Measurements from ENCODE around the gene KRT1.

Gene KRT1

GRCh38 chr12:52645982-52646381, 34.2 kb downstream of the KRT1 start:
- no peak for DNase-seq (ENCODE audit: extremely low read depth, insufficient read length)
- Histone ChIP-seq H3K27me3 (replicated peaks; ENCODE audit: control insufficient read depth, insufficient read depth, low read length) (no peaks in the 10 kb centered on the region; the same call in 1 of the 2 replicates), H3K36me3 (ENCODE audit: control insufficient read depth, insufficient read depth, low read length) (no peaks in the 10 kb centered on the region), H3K4me3 (replicated peaks; ENCODE audit: low read depth, low read length) (no peak overlapping the region)
- TF ChIP-seq, protein P1, sequence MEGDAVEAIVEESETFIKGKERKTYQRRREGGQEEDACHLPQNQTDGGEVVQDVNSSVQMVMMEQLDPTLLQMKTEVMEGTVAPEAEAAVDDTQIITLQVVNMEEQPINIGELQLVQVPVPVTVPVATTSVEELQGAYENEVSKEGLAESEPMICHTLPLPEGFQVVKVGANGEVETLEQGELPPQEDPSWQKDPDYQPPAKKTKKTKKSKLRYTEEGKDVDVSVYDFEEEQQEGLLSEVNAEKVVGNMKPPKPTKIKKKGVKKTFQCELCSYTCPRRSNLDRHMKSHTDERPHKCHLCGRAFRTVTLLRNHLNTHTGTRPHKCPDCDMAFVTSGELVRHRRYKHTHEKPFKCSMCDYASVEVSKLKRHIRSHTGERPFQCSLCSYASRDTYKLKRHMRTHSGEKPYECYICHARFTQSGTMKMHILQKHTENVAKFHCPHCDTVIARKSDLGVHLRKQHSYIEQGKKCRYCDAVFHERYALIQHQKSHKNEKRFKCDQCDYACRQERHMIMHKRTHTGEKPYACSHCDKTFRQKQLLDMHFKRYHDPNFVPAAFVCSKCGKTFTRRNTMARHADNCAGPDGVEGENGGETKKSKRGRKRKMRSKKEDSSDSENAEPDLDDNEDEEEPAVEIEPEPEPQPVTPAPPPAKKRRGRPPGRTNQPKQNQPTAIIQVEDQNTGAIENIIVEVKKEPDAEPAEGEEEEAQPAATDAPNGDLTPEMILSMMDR (IDR thresholded peaks at IDR 0.05; ENCODE audit: insufficient read depth, low read length, poor library complexity, severe bottlenecking) = no peak

DNA sequence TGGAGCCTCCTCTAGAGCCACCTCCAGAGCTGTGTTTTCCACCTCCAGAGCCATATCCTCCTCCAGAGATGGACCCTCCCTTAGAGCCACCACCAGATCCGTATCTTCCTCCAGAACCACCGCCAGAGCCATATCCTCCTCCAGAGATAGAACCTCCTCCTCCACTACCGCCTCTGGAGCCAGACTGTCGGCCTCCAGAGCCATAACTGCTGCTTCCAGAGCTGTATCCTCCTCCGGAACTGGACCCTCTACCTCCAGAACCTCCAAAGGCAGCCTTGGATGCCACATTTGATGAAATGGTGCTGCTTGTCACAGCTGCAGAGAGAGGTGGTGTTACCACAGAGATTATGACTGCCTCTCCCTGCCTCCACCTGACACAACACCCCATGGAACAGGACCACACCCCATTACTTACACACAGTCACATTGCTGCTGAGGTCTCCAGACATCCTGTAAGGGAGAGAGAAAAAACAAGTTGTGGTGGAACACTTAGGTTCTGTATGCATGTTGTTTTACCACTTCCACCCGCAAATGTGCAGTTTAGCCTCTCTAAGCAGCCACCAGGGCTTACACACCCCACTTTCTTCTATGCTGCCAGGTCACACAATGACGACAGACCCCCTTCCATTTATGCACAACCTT, 35.0 kb downstream of the KRT1 start:
- no peaks in the 10 kb centered on the region; the same call in 1 of the 2 replicates for H3K27me3 ChIP-seq (replicated peaks; ENCODE audit: control insufficient read depth, insufficient read depth, low read length)
- no peak for DNase-seq (ENCODE audit: extremely low read depth, insufficient read length)
- TF ChIP-seq, protein P1 (IDR thresholded peaks at IDR 0.05; ENCODE audit: insufficient read depth, low read length, poor library complexity, severe bottlenecking) = no peak

DNA sequence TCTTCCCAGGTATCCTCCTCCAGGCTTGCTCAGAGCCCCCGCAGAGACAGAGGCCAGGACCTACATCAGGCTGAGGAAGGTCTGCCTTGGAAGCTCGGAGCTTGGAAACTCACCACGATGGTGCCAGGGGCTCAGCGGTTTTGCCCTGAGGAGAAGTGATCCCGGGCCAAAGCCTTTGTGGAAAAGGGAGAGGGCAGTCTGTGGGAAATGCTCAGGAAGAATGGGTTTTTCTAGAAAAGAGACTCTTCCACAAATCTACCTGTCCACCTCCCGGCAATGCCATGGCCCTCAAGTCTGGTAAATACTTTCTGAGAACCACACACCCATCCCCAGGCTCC, 36.2 kb downstream of the KRT1 start:
- no peak for DNase-seq (ENCODE audit: extremely low read depth, insufficient read length)
- no peak overlapping the region for H3K4me3 ChIP-seq (replicated peaks; ENCODE audit: low read depth, low read length)
- TF ChIP-seq, protein P1 (IDR thresholded peaks at IDR 0.05; ENCODE audit: insufficient read depth, low read length, poor library complexity, severe bottlenecking) = no peak
- H3K27me3 ChIP-seq (replicated peaks; ENCODE audit: control insufficient read depth, insufficient read depth, low read length) = no peaks in the 10 kb centered on the region; the same call in 1 of the 2 replicates
- no peaks in the 10 kb centered on the region for H3K36me3 ChIP-seq (ENCODE audit: control insufficient read depth, insufficient read depth, low read length)

More for the DNA sequence above, 35.0 kb downstream of the KRT1 start:
- Histone ChIP-seq H3K36me3 (ENCODE audit: control insufficient read depth, insufficient read depth, low read length) (no peaks in the 10 kb centered on the region), H3K4me3 (replicated peaks; ENCODE audit: low read depth, low read length) (no peak overlapping the region)

- no peak overlapping the region for H3K4me3 ChIP-seq (replicated peaks; ENCODE audit: low read depth, low read length)
- TF ChIP-seq, protein P1 (IDR thresholded peaks at IDR 0.05; ENCODE audit: insufficient read depth, low read length, poor library complexity, severe bottlenecking) = no peak
- H3K27me3 ChIP-seq (replicated peaks; ENCODE audit: control insufficient read depth, insufficient read depth, low read length) = no peaks in the 10 kb centered on the region; the same call in 1 of the 2 replicates
- DNase-seq (ENCODE audit: extremely low read depth, insufficient read length) = no peak
- H3K36me3 ChIP-seq (ENCODE audit: control insufficient read depth, insufficient read depth, low read length) = no peaks in the 10 kb centered on the region
Measured at GRCh38 chr12:52643233-52644077, 36.8 kb downstream of the KRT1 start.

DNA sequence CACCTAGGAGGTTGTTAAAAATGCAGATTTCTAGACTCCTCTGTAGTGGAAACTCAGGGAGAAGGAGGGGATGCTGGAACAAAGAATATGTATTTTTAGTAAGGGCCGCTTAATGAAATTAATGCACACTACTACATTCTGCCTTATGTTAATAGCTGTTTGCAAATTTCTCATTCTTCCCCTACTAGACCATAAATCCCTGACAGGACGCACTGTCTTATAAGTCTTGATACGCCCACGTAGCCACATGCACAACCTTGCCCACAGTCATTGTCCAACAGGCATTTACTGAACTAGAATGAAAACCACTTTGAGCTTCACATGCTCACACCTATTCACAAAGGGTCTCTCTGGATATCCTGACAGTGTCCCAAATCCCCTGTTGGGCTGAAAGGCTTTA, 38.7 kb downstream of the KRT1 start:
- H3K27me3 ChIP-seq (replicated peaks; ENCODE audit: control insufficient read depth, insufficient read depth, low read length) = no peaks in the 10 kb centered on the region; the same call in 1 of the 2 replicates
- no peak for DNase-seq (ENCODE audit: extremely low read depth, insufficient read length)
- no peak overlapping the region for H3K4me3 ChIP-seq (replicated peaks; ENCODE audit: low read depth, low read length)
- no peaks in the 10 kb centered on the region for H3K36me3 ChIP-seq (ENCODE audit: control insufficient read depth, insufficient read depth, low read length)
- TF ChIP-seq, protein P1 (IDR thresholded peaks at IDR 0.05; ENCODE audit: insufficient read depth, low read length, poor library complexity, severe bottlenecking) = no peak
